ENCODE measurements around the gene ZFR2. TPM values are rescaled to one million over a fixed set of nuclear protein-coding genes. Genes with fewer than 3 reads are reported as not detected.
A peak's percentile ranks its signal among the peaks of the same experiment; 100 is the strongest.

ZFR2 gene
- total RNA-seq, 1 experiment from 2014 or later = not detected

DNA sequence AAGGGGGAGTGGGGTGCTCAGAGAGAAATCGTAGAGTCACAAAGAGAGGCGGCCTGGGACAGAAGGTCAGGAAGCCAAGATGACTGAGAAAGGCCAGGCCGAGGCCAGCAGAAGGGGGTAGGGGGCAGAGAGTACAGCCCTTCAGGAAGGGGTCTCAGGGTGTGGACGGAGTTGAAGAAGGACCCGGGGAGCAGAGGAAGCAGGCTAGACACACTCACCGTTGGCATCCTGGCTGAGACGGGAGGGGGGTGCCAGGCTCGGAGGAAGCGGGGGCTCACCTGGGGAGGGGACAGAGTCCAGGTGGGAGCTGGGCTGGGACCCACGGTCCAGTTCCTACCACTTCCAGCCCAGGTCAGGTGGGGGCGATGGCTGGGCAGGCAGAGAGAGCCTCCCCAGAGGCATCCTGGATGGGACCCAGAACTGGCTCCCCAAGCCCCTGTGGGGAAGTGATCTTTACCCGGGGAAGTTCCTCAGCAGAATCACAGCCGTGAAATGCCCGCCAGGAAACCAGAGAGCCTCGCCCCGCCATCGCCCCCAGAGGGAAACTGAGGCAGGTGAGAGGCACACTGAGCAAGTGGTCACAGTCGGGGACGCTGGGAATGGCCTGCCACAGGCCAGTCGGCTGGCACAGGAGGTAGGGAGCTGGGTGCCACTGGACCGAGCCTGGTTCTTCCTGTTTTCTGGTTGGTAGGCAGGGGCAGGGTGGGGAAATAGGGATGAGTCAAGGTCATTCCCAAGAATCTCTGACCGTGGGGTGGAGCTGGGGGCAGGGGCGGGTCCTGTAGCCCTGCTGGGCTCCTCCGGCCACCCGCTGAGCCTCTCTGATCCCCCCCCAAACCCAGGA, 84.0 kb downstream of the ZFR2 start:
- CTCF ChIA-PET = no interaction called here
- Mint-ChIP-seq H3K4me1 (ENCODE audit: insufficient read depth, unreplicated experiment) (no peaks in the 10 kb centered on the region), H3K4me3 (ENCODE audit: unreplicated experiment) (no peak overlapping the region), H3K27ac (ENCODE audit: low read depth, unreplicated experiment) (no peak overlapping the region), H3K27me3 (ENCODE audit: insufficient read depth, unreplicated experiment) (peaks cover 22% of the 10 kb centered on the region), H3K9me3 (ENCODE audit: unreplicated experiment) (peaks cover 16% of the 10 kb centered on the region), H3K36me3 (ENCODE audit: insufficient read depth, unreplicated experiment) (no peaks in the 10 kb centered on the region)
- intact Hi-C loops (cut with micrococcal nuclease) = no loop called here
- DNase-seq (ENCODE audit: unreplicated experiment) = peak; percentile 20
- TF ChIP-seq, protein P1, sequence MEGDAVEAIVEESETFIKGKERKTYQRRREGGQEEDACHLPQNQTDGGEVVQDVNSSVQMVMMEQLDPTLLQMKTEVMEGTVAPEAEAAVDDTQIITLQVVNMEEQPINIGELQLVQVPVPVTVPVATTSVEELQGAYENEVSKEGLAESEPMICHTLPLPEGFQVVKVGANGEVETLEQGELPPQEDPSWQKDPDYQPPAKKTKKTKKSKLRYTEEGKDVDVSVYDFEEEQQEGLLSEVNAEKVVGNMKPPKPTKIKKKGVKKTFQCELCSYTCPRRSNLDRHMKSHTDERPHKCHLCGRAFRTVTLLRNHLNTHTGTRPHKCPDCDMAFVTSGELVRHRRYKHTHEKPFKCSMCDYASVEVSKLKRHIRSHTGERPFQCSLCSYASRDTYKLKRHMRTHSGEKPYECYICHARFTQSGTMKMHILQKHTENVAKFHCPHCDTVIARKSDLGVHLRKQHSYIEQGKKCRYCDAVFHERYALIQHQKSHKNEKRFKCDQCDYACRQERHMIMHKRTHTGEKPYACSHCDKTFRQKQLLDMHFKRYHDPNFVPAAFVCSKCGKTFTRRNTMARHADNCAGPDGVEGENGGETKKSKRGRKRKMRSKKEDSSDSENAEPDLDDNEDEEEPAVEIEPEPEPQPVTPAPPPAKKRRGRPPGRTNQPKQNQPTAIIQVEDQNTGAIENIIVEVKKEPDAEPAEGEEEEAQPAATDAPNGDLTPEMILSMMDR (IDR thresholded peaks at IDR 0.05; ENCODE audit: unreplicated experiment) = no peak
- BruUV-seq (replicated peaks) = no TSS peak
- POLR2A ChIA-PET = no interaction called here

DNA sequence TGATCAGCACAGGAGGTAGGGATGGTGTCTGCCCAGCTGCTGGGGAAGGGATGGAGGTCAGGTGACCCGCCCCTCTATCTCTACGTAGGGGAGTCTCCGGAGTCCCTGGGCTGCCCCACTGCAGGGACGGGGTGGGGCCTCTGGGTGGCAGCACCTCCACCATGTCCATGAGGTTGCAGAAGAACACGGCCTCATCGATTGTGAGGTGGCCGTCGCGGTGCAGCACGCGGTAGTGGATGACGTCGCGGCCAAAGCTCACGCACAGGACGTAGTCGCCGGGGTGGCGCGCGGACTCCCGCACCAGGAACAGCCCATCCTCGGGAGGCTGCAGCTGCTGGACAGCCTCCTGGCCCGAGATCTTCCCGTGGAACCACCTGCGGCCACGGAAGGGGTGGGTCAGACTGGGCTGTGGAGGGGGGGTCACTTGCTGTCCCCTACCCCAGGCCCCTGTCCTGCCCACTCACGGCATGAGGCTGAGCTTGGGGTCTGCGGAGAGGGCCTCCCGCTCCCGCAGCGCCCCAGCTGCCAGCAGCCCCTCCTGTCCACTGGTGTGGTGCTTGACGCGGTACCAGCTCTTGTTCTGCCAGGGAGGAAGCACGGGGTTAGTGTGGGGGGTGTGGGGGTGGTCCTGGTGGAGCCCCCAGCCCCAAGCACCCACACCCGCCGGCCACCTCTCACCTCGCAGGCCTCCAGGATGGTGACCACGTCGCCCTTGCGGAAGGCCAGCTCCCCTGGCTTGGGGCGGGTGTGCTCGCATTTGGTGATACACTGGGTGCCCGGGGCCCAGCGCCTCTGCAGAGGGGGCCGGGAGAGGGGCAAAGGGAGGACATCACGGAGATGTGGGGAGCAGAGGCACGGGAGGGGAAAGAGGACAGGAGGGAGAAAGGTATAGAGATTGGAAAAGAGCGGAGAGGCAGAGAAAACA, 84.9 kb downstream of the ZFR2 start:
- intact Hi-C loops (cut with micrococcal nuclease) = no loop called here
- CTCF ChIA-PET = no interaction called here
- Mint-ChIP-seq H3K9me3 (ENCODE audit: unreplicated experiment) (peaks cover 16% of the 10 kb centered on the region), H3K27me3 (ENCODE audit: insufficient read depth, unreplicated experiment) (peaks cover 13% of the 10 kb centered on the region), H3K27ac (ENCODE audit: low read depth, unreplicated experiment) (no peak overlapping the region), H3K36me3 (ENCODE audit: insufficient read depth, unreplicated experiment) (no peaks in the 10 kb centered on the region), H3K4me1 (ENCODE audit: insufficient read depth, unreplicated experiment) (no peaks in the 10 kb centered on the region), H3K4me3 (ENCODE audit: unreplicated experiment) (no peak overlapping the region)
- DNase-seq (ENCODE audit: unreplicated experiment) = no peak
- TF ChIP-seq, protein P1 (IDR thresholded peaks at IDR 0.05; ENCODE audit: unreplicated experiment) = peak; percentile 13
- POLR2A ChIA-PET = no interaction called here
- no TSS peak for BruUV-seq (replicated peaks)

- Mint-ChIP-seq H3K27ac (ENCODE audit: low read depth, unreplicated experiment) (no peak overlapping the region), H3K27me3 (ENCODE audit: insufficient read depth, unreplicated experiment) (peaks cover 12% of the 10 kb centered on the region), H3K36me3 (ENCODE audit: insufficient read depth, unreplicated experiment) (no peaks in the 10 kb centered on the region), H3K4me1 (ENCODE audit: insufficient read depth, unreplicated experiment) (no peaks in the 10 kb centered on the region), H3K9me3 (ENCODE audit: unreplicated experiment) (peaks cover 16% of the 10 kb centered on the region), H3K4me3 (ENCODE audit: unreplicated experiment) (no peak overlapping the region)
- TF ChIP-seq, protein P1 (IDR thresholded peaks at IDR 0.05; ENCODE audit: unreplicated experiment) = no peak
- no peak for DNase-seq (ENCODE audit: unreplicated experiment)
- ChIA-PET POLR2A (no interaction called here), CTCF (no interaction called here)
- no TSS peak for BruUV-seq (replicated peaks)
- intact Hi-C loops (cut with micrococcal nuclease) = no loop called here
These were observed 85.9 kb downstream of the ZFR2 start for GRCh38 chr19:3782903-3783302.

GRCh38 chr19:3782330-3782729, 86.5 kb downstream of the ZFR2 start:
- peaks cover 16% of the 10 kb centered on the region for H3K9me3 Mint-ChIP-seq (ENCODE audit: unreplicated experiment)
- ChIA-PET CTCF (no interaction called here), POLR2A (no interaction called here)
- intact Hi-C loops (cut with micrococcal nuclease) = no loop called here
- peaks cover 12% of the 10 kb centered on the region for H3K27me3 Mint-ChIP-seq (ENCODE audit: insufficient read depth, unreplicated experiment)
- DNase-seq (ENCODE audit: unreplicated experiment) = no peak
- no peaks in the 10 kb centered on the region for H3K36me3 Mint-ChIP-seq (ENCODE audit: insufficient read depth, unreplicated experiment)
- no TSS peak for BruUV-seq (replicated peaks)
- H3K27ac Mint-ChIP-seq (ENCODE audit: low read depth, unreplicated experiment) = no peak overlapping the region
- H3K4me1 Mint-ChIP-seq (ENCODE audit: insufficient read depth, unreplicated experiment) = no peaks in the 10 kb centered on the region
- no peak overlapping the region for H3K4me3 Mint-ChIP-seq (ENCODE audit: unreplicated experiment)
- TF ChIP-seq, protein P1 (IDR thresholded peaks at IDR 0.05; ENCODE audit: unreplicated experiment) = no peak

All from MCF 10A (cell line).